GM12874 (cell line): ENCODE data around the gene ACTL7A.

ENCODE experiments used
- TF ChIP-seq, protein P1 (sequence below): IDR thresholded peaks from 2 replicates; pipeline ENCODE4 v1.5.1; 2011; ENCODE audit warnings: low read depth, mild to moderate bottlenecking, control low read depth, low read length, moderate library complexity; ENCODE audit not compliant: insufficient read depth

Gene ACTL7A

DNA sequence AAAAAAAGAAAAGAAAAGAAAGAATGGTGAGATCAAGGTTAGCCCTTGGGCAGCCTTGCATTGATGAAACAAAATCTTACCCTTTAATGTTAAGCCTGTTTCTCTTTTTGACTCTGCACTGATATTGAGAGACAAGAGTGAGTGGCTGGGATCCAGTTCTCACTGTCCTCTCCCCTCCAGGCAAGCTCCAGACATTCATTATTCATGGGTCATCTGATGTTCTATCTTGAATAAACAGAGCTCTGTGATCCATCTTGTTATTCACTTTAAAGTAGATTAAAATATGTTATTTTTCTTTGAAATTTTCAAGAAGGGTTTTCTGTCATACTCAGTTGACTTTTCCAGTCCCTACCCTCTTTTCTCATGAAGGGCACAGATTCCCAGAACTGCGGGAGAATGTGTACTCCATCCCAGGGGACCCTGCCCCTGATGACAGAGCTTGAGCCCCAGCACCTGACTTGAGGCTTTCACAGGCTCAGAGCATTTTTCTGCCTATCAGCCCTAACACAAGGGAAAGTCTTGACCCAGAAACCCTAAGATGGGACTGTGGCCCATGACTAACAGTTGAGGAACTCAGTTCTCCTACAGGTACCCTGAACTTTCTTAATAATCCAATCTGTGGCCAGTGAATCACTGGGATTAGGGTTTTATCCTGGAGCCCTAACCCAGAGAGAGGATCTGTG, 30.4 kb upstream of the ACTL7A start:
- TF ChIP-seq, protein P1, sequence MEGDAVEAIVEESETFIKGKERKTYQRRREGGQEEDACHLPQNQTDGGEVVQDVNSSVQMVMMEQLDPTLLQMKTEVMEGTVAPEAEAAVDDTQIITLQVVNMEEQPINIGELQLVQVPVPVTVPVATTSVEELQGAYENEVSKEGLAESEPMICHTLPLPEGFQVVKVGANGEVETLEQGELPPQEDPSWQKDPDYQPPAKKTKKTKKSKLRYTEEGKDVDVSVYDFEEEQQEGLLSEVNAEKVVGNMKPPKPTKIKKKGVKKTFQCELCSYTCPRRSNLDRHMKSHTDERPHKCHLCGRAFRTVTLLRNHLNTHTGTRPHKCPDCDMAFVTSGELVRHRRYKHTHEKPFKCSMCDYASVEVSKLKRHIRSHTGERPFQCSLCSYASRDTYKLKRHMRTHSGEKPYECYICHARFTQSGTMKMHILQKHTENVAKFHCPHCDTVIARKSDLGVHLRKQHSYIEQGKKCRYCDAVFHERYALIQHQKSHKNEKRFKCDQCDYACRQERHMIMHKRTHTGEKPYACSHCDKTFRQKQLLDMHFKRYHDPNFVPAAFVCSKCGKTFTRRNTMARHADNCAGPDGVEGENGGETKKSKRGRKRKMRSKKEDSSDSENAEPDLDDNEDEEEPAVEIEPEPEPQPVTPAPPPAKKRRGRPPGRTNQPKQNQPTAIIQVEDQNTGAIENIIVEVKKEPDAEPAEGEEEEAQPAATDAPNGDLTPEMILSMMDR, result no peak

DNA sequence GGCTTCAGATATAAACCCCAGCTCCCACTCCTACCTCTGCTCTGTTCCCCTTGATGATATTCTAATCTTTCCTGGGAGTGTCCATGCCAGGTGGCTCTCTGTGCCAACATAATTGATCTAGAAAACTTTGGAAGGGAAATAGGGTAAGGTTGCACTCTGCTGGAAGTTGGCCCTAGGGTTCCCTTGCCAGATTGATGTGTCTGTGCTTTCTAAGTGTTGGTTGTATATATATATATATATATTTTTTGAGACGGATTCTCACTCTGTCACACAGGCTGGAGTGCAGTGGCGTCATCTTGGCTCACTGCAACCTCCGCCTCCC, 29.9 kb upstream of the ACTL7A start:
- TF ChIP-seq, protein P1, result no peak

DNA sequence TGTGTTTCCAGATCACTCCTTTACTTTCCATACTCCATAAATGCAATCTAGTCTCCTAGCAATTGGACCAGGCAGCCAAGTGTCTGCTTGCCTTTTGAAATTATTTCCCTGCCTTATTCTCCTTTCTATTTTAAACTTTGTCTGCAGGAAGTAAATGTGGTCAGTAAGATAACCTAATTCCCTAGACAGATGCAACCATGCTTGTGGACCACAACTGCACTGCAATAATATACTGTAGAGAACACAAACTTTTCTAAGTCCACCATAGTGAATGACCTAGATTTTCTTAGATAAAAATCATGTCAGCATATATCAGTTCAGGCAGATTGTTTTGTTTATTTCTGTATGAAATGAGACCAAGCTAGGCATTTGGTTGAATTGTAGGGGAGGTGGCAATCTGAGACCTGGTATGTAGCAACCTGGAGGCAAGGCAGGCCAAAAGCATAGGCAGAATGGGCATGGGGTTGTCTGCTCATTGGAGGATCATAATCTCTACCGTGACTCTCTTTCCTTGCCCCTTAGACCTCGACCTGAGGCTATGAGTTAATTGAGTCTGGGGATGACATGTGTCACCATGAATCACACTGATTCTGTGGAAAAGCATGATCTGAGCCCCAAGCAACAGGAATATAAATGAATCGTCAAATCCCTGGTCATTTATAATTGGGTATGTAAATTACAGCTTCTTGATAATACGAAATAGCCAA, 27.0 kb upstream of the ACTL7A start:
- TF ChIP-seq, protein P1, result no peak

DNA sequence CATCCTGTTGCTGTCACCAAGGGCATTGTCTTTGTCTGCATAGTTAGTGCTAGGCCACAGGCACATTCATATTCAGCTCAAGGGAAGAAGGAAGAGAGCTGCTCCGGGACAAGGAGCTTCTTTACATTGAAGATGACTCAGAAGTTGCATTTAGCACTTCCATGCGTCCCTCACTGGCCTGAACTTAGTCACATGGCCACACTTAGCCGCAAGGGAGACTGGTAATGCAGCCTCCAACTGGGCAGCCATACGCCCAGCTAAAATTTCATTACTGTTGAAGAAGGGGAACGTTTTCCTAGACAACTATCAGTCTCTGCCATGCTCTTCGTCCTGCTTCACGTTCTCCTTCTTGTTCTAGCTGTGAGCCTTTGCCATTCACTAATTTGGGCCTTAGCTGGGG, 26.2 kb upstream of the ACTL7A start:
- TF ChIP-seq, protein P1, result no peak

DNA sequence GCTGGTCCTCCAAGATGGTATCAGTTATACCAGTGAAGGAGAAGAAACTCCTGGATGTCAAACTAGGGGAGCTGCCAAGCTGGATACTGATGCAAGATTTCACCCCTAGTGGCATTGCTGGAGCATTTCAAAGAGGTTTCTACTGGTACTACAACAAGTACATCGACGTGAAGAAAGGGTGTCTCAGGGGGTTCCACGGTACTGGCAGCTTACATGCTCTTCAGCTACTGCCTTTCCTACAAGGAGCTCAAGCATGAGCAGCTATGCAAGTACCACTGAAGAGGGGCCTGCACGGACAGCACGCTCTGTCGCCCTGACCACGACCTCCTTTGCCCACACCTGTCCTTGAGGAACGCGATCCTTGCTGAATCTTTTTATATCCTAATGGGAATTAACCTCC, 25.7 kb upstream of the ACTL7A start:
- TF ChIP-seq, protein P1, result no peak

DNA sequence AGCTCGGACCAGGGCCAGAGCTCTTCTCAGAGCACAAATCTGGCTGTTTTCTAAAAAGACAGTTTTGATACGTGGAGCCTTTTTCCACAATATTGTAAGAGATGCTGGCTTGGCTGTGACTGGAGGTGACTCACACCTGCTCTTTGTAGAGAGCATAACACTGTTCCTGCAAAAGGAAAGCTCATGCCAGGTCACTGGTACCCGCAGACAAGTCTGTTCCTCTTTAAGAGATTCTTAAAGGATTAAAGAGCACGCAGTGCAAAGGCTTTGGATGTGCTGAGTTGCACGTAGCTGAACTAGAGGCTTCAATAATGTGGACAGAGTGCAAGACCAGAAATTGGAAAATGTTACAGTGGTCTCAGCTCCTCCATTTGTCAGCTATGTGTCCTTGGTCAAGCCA, 25.3 kb upstream of the ACTL7A start:
- TF ChIP-seq, protein P1, result no peak

DNA sequence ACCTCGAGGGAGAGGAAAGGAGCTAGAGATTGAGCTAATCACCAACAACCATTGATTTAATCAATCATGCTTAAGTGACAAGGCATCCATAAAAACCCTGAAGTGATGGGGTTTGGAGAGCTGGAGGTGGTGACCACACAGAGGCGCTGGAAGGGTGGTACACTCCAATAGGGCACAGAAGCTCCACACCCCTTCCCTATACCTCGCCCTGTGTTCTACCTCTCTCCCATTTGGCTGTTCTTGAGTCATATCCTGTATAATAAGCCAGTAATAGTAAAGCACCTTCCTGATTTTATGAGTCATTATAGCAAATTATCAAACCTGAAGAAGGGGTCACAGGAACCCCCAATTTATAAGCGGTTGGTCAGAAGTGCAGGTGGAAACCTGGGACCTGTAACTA, 24.5 kb upstream of the ACTL7A start:
- TF ChIP-seq, protein P1, result no peak
